Adrenal gland (tissue), 5 donors: ENCODE measurements around the gene MRFAP1L1.

Experiments used
- CTCF ChIP-seq, 6 experiments: fragments of 450-650 bp in 4 of 6; fragments of 200-600 bp in 2 of 6; sonication (generic) in 1 of 6; IDR thresholded peaks; 1 replicate in 5 of 6; 2 replicates in 1 of 6; pipeline versions ENCODE4 v1.5.1 to v1.8.0; 2016 to 2021; ENCODE audit warnings: antibody characterized with exemption in 6 of 6, mild to moderate bottlenecking in 2 of 6, moderate library complexity in 1 of 6
- POLR2A ChIP-seq, 2 donors: fragments of 450-650 bp; IDR thresholded peaks; one replicate each; pipeline ENCODE4 v1.6.1; 2017; ENCODE audit warnings: antibody characterized with exemption in 2 of 2, mild to moderate bottlenecking in 2 of 2, moderate library complexity in 1 of 2
- donor health status: DM: no; HTN: no; CAD: no.

DNA sequence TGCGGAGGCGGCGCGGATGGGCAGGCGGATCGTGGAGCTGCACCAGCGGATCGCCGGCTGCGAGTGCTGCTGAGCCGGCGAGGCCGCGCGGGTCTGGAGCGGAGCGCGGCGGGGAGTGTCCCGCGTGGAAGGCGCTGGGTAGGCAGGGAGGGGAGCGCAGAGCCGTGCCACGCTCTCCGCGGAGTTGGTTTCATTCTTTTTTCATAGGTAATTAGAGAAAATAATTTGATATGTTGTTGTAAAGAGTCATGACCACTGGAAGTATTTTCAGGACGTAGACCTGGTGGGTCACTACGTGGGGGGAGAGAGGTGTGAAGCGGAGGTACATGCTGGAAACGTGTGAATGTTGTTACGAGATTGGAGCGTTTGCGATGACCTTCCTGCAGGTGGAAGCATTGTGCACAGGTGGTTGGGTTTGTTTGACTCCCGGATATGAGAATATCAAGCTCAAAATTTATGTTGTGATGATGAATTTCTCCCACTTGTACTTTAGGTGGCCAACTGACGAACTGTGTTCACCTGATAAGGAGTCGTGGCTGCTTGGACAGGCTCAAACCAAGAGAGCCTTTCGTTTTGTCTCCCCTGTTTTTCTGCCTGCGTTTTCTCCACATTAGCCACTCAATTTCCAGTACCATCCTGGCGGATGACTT lies 35.0 kb downstream of the MRFAP1L1 start:
- TF ChIP-seq POLR2A (IDR thresholded peaks at IDR 0.05), result no peak
- peak in 2 of 6 experiments; percentile 19 to 24 for TF ChIP-seq CTCF (IDR thresholded peaks at IDR 0.05)
